ENCODE measurements around the gene FAM3B. TPM values are rescaled to one million over a fixed set of nuclear protein-coding genes. Genes with fewer than 3 reads are reported as not detected.

FAM3B gene
- polyA plus RNA-seq, 1 donor from 2014 or later = not detected

- Histone ChIP-seq H3K27me3 (ENCODE audit: insufficient read depth, low read depth, low read length) (no peaks in the 10 kb centered on the region), H2AFZ (ENCODE audit: low read depth, low read length) (no peak overlapping the region), H3K4me3 (ENCODE audit: low read length) (no peak overlapping the region), H3K9ac (ENCODE audit: low read length) (no peak overlapping the region), H3F3A (ENCODE audit: insufficient read depth, low read length, poor library complexity, severe bottlenecking) (no peaks in the 10 kb centered on the region), H3K79me2 (replicated peaks; ENCODE audit: insufficient read depth, low read length) (no peaks in the 10 kb centered on the region), H3K36me3 (ENCODE audit: insufficient read depth, low read length) (no peaks in the 10 kb centered on the region), H3K4me2 (ENCODE audit: low read length) (no peak overlapping the region), H3K9me2 (ENCODE audit: insufficient read depth, low read length) (no peaks in the 10 kb centered on the region), H3K27ac (ENCODE audit: low read length) (no peak overlapping the region), H4K20me1 (ENCODE audit: insufficient read depth) (no peaks in the 10 kb centered on the region), H3K9me3 (ENCODE audit: low read length) (no peaks in the 10 kb centered on the region)
- TF ChIP-seq POLR2AphosphoS5 (IDR thresholded peaks at IDR 0.05) = no peak
- TF ChIP-seq MXI1 (conservative IDR thresholded peaks at IDR 0.05; ENCODE audit: poor library complexity, severe bottlenecking) = no peak
- TF ChIP-seq REST (IDR thresholded peaks at IDR 0.05; ENCODE audit: borderline replicate concordance) = no peak
- TF ChIP-seq SMC3 (conservative IDR thresholded peaks at IDR 0.05; ENCODE audit: poor library complexity) = no peak
- TF ChIP-seq EP300 (conservative IDR thresholded peaks at IDR 0.05; ENCODE audit: poor library complexity, severe bottlenecking) = no peak
- no peak for TF ChIP-seq EZH2 (IDR thresholded peaks at IDR 0.05; ENCODE audit: borderline replicate concordance, insufficient read depth, low read length, poor library complexity, severe bottlenecking)
- TF ChIP-seq, protein P1, sequence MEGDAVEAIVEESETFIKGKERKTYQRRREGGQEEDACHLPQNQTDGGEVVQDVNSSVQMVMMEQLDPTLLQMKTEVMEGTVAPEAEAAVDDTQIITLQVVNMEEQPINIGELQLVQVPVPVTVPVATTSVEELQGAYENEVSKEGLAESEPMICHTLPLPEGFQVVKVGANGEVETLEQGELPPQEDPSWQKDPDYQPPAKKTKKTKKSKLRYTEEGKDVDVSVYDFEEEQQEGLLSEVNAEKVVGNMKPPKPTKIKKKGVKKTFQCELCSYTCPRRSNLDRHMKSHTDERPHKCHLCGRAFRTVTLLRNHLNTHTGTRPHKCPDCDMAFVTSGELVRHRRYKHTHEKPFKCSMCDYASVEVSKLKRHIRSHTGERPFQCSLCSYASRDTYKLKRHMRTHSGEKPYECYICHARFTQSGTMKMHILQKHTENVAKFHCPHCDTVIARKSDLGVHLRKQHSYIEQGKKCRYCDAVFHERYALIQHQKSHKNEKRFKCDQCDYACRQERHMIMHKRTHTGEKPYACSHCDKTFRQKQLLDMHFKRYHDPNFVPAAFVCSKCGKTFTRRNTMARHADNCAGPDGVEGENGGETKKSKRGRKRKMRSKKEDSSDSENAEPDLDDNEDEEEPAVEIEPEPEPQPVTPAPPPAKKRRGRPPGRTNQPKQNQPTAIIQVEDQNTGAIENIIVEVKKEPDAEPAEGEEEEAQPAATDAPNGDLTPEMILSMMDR (IDR thresholded peaks at IDR 0.05; ENCODE audit: poor library complexity, severe bottlenecking) = no peak
- TF ChIP-seq RAD21 (conservative IDR thresholded peaks at IDR 0.05) = no peak
- TF ChIP-seq TAF1 (IDR thresholded peaks at IDR 0.05; ENCODE audit: low read depth) = no peak
Measured at GRCh38 chr21:41397471-41397891, 80.9 kb downstream of the FAM3B start.

DNA sequence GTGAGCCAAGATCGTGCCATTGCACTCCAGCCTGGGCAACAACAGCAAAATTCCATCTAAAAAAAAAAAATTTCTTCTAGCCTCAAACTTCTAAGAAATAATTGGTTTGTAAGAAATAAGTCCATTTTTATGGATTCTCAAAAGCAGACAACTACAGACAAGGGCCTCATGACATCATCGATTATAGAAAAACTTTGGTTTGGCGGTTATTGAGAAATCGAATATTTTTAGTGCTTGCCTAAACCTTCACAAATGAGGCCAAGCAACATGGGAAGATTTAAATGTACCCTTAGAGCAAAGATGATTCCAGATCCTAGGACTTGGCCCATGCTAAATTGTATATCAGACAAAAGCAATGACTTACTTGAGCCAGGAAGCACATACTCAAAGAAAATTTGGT is 81.7 kb downstream of the FAM3B start:
- no peak overlapping the region for H2AFZ ChIP-seq (ENCODE audit: low read depth, low read length)
- no peak overlapping the region for H3K4me2 ChIP-seq (ENCODE audit: low read length)
- TF ChIP-seq MXI1 (conservative IDR thresholded peaks at IDR 0.05; ENCODE audit: poor library complexity, severe bottlenecking) (no peak), RAD21 (conservative IDR thresholded peaks at IDR 0.05) (no peak), SMC3 (conservative IDR thresholded peaks at IDR 0.05; ENCODE audit: poor library complexity) (no peak), EZH2 (IDR thresholded peaks at IDR 0.05; ENCODE audit: borderline replicate concordance, insufficient read depth, low read length, poor library complexity, severe bottlenecking) (no peak), REST (IDR thresholded peaks at IDR 0.05; ENCODE audit: borderline replicate concordance) (no peak), POLR2AphosphoS5 (IDR thresholded peaks at IDR 0.05) (no peak), EP300 (conservative IDR thresholded peaks at IDR 0.05; ENCODE audit: poor library complexity, severe bottlenecking) (no peak), TAF1 (IDR thresholded peaks at IDR 0.05; ENCODE audit: low read depth) (no peak)
- TF ChIP-seq, protein P1 (IDR thresholded peaks at IDR 0.05; ENCODE audit: poor library complexity, severe bottlenecking) = no peak
- no peaks in the 10 kb centered on the region for H4K20me1 ChIP-seq (ENCODE audit: insufficient read depth)
- H3K9ac ChIP-seq (ENCODE audit: low read length) = no peak overlapping the region
- no peak overlapping the region for H3K4me3 ChIP-seq (ENCODE audit: low read length)
- H3K9me2 ChIP-seq (ENCODE audit: insufficient read depth, low read length) = no peaks in the 10 kb centered on the region
- H3K79me2 ChIP-seq (replicated peaks; ENCODE audit: insufficient read depth, low read length) = no peaks in the 10 kb centered on the region
- no peaks in the 10 kb centered on the region for H3K9me3 ChIP-seq (ENCODE audit: low read length)
- H3K27ac ChIP-seq (ENCODE audit: low read length) = no peak overlapping the region
- no peaks in the 10 kb centered on the region for H3F3A ChIP-seq (ENCODE audit: insufficient read depth, low read length, poor library complexity, severe bottlenecking)
- H3K27me3 ChIP-seq (ENCODE audit: insufficient read depth, low read depth, low read length) = no peaks in the 10 kb centered on the region
- H3K36me3 ChIP-seq (ENCODE audit: insufficient read depth, low read length) = no peaks in the 10 kb centered on the region
